NT2/D1 (cell line): ENCODE results near the gene CHRNG.

ENCODE experiments used
- DNase-seq: peaks from one replicate; pipeline ENCODE4 v3.0.0-alpha.2; 2011; ENCODE audit warnings: low read depth, low spot score
- H3K27me3 ChIP-seq: 2 replicates; pipeline ENCODE4 v1.6.0; 2011; ENCODE audit warnings: mild to moderate bottlenecking; ENCODE audit not compliant: insufficient read length, insufficient read depth
- H3K36me3 ChIP-seq: 2 replicates; pipeline ENCODE4 v1.6.1; 2011; ENCODE audit warnings: mild to moderate bottlenecking, low read length, mixed read lengths; ENCODE audit not compliant: insufficient read depth, insufficient read length
- H3K4me1 ChIP-seq: 2 replicates; pipeline ENCODE4 v1.5.1; 2011; ENCODE audit not compliant: insufficient read depth, insufficient read length
- H3K4me3 ChIP-seq: 2 replicates; pipeline ENCODE4 v1.5.1; 2011; ENCODE audit warnings: low read depth; ENCODE audit not compliant: insufficient read length
- H3K9ac ChIP-seq: 2 replicates; pipeline ENCODE4 v1.6.0; 2011; ENCODE audit warnings: low read depth; ENCODE audit not compliant: insufficient read length
- H3K9me3 ChIP-seq: 2 replicates; pipeline ENCODE4 v1.5.1; 2011; ENCODE audit warnings: mild to moderate bottlenecking, low read length; ENCODE audit not compliant: insufficient read depth
- SUZ12 ChIP-seq: IDR thresholded peaks from 2 replicates; pipeline ENCODE4 v1.6.1; 2011; ENCODE audit not compliant: insufficient read length, insufficient read depth; ENCODE audit errors: extremely low read depth
- YY1 ChIP-seq: IDR thresholded peaks from 2 replicates; pipeline ENCODE4 v1.6.1; 2011; ENCODE audit not compliant: insufficient read length, insufficient read depth
- ZNF274 ChIP-seq: IDR thresholded peaks from 2 replicates; pipeline ENCODE4 v1.6.1; 2011; ENCODE audit warnings: mild to moderate bottlenecking, low read depth, low read length

The CHRNG gene

DNA sequence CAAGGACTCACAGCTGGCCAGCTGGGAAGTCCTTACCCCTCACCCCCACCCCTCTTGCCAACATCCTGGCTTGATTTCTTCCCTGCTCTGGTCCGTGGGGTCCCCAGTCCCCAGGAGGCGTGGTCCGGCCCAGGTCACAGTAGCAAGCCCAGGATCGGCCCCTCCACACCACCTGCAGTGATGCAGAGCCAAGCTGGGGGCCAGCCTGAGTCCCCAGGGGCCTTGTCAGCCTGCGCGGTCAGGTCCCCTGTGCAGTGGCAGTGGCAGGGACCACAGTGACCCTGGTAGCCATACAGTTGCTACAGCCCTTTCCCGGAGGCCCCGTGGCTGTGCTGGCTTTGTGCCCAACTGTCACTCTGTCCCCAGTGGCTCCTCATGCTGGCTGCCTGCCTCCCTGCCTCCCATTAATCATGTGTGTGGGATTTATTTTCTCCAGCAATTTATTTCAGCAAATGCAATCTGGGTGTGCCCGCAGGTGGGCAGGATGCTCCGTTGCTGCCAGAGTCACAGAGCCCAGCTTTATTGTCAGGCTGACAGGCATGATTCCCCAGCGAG, 28.1 kb upstream of the CHRNG start:
- TF ChIP-seq SUZ12: no peak
- TF ChIP-seq YY1: no peak
- TF ChIP-seq ZNF274: no peak
- H3K9me3 ChIP-seq: no peaks in the 10 kb centered on the region
- H3K9ac ChIP-seq: no peak overlapping the region
- no peak for DNase-seq
- peaks cover 17% of the 10 kb centered on the region for H3K4me1 ChIP-seq
- no peak overlapping the region for H3K4me3 ChIP-seq
- no peaks in the 10 kb centered on the region for H3K36me3 ChIP-seq
- H3K27me3 ChIP-seq: peaks cover 12% of the 10 kb centered on the region

DNA sequence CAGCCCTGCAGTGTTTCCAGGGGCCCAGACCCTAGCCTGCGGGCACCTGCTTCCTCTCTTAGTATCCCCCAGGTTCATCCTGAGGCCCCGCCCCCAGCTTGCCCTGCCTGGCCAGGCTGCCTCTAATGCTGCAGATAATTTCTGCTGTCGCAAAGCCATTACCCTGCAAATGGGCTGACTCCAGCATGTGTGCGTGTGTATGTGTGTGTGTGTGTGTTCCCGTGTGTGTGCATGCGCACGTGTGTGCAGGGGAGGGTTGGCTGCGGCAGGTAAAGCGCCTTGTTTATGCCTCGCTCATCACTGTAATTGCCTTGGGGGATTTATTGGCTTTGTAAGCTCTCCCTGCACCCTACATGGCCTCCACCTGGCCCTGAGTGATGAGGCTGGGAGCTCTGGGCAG, 26.9 kb upstream of the CHRNG start:
- peaks cover 14% of the 10 kb centered on the region for H3K4me1 ChIP-seq
- no peaks in the 10 kb centered on the region for H3K36me3 ChIP-seq
- TF ChIP-seq YY1 (no peak), SUZ12 (no peak), ZNF274 (no peak)
- H3K4me3 ChIP-seq: no peak overlapping the region
- H3K27me3 ChIP-seq: peaks cover 3% of the 10 kb centered on the region
- peak overlapping the region; percentile 2 for H3K9ac ChIP-seq
- no peak for DNase-seq
- H3K9me3 ChIP-seq: no peaks in the 10 kb centered on the region

DNA sequence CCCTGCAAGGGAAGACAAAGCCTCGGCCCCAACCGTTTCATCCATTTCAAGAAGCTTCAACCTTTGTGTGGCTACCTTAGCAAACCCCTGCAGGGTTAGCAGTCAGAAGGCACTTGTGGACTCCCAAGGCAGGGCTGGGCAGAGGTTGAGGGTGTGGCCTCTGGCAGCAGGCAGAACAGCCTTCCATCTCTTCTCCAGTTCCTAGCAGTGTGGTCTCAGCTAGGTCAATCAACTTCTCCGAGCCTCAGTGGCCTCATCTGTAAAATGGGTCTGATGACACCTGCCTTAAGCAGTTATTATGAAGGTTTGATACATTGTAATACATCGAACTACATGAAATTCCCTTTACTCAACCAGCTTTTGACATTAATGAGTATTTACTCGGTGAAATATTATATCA, 26.1 kb upstream of the CHRNG start:
- Histone ChIP-seq H3K4me3 (no peak overlapping the region), H3K9ac (no peak overlapping the region), H3K4me1 (peaks cover 14% of the 10 kb centered on the region), H3K27me3 (peaks cover 6% of the 10 kb centered on the region), H3K9me3 (no peaks in the 10 kb centered on the region), H3K36me3 (no peaks in the 10 kb centered on the region)
- TF ChIP-seq YY1 (no peak), SUZ12 (no peak), ZNF274 (no peak)
- DNase-seq: no peak

DNA sequence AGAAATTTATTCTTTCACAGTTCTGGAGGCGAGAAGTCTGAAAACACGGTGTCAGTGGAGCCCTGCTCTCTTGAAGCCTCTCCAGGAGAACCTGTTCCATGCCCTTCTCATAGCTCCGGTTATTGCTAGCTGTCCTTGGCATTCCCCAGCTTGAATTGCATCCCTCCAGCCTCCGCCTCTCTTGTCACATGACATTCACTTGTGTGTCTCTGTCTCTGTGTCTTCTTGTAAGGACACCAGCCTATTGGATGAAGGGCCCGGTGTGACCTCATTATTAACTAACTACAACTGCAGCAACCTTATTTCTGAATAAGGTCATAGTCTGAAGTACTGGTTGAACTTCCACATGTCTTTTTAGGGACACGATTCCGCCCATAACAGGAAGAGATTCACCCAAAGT, 23.9 kb upstream of the CHRNG start:
- Histone ChIP-seq H3K9me3 (no peaks in the 10 kb centered on the region), H3K36me3 (no peaks in the 10 kb centered on the region), H3K9ac (no peak overlapping the region), H3K27me3 (peaks cover 9% of the 10 kb centered on the region), H3K4me1 (peaks cover 24% of the 10 kb centered on the region), H3K4me3 (no peak overlapping the region)
- no peak for TF ChIP-seq ZNF274
- TF ChIP-seq SUZ12: no peak
- TF ChIP-seq YY1: no peak
- DNase-seq: no peak

DNA sequence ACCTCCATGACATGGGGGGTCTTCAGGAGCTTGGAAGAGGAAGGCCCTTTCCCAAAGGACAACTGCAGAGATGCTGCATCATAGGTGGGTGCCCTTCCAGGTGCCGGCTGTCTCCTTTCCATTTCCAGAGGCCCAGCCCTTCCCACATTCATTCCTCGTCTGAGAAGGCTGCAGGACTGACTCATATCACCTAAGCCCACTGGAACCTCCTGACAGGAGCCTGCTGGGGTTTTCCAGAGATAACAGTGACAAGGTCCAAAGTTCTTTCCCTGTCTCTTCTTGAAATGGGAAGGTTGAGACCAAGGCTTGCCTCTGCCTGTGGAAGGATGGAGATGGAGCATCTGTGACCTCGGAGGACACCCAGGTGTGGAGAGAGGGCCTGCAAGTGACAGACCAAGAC, 22.9 kb upstream of the CHRNG start:
- TF ChIP-seq ZNF274 (no peak), SUZ12 (no peak), YY1 (no peak)
- Histone ChIP-seq H3K9ac (no peak overlapping the region), H3K27me3 (peaks cover 19% of the 10 kb centered on the region), H3K36me3 (no peaks in the 10 kb centered on the region), H3K4me1 (peaks cover 24% of the 10 kb centered on the region), H3K4me3 (no peak overlapping the region), H3K9me3 (no peaks in the 10 kb centered on the region)
- no peak for DNase-seq

DNA sequence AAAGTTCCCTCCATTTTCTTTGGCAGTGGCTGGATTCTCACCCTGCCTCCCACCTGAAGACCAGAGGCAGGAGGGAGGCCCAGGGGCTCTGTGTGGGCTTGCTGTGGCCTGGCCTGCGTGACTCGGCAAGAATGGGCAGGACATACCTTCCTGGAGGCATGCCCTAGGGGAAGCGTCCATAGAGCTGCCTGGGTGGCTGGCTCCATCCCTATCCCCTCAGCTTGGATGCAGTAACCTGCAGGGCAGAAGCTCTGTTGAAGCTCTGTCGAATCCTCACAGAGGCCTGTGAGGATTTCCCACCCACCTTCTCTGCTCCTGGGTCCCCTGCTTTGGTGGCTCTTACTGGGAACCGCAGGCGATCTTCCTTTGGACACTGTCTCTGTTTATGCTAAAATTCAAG, 20.6 kb upstream of the CHRNG start:
- H3K4me3 ChIP-seq: no peak overlapping the region
- no peak overlapping the region for H3K9ac ChIP-seq
- no peak for TF ChIP-seq SUZ12
- no peak for TF ChIP-seq YY1
- TF ChIP-seq ZNF274: no peak
- peaks cover 41% of the 10 kb centered on the region for H3K27me3 ChIP-seq
- no peak for DNase-seq
- peaks cover 21% of the 10 kb centered on the region for H3K4me1 ChIP-seq
- no peaks in the 10 kb centered on the region for H3K36me3 ChIP-seq
- no peaks in the 10 kb centered on the region for H3K9me3 ChIP-seq

DNA sequence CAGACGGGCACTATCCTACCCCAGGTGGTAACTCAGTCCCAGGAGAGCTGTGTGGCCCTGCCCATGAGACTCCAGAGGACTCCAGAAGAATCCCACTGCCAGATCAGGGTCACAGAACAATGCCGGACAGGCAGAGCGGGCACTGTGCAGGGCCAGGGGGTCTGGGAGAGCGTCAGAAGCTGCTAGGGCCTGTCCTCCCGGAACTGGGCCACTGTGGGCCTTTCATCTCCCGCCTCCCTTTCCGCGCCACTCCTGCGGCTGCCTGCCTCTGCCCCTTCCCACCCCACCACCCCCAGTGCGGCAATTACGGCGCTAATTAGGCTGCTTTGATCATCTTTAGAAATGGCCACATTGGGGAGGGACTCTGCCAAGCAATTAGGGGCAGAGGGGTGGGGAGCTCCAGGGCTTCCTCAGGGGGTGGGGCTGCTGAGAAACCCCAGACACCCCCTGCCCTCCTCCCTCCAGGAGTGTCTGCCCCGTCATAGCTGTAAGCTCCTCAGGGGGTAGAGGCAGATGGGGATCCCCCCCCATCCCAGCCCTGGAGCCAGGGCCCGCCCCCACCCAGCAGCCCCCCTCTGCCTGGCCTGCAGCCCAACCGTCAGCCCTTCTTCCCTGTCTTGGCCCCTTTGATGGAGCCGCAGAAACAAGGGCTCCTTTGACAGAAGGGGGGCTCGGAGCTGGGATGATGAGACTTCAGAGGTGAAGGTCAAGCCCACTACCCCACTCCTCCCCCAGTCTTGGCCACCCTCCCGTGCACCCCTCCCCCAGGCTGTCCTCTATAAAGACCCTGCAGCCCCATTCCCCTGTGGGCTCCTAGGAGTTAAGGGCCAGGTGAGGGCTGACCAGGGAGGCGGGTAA, 19.7 kb upstream of the CHRNG start, which contains the start of gene PRSS56:
TSS of gene PRSS56 (plus strand) at position 808 of the 858 bp plus-strand sequence. CDS start 211 bp downstream, outside the sequence.
- no peaks in the 10 kb centered on the region for H3K9me3 ChIP-seq
- peaks cover 51% of the 10 kb centered on the region for H3K27me3 ChIP-seq
- TF ChIP-seq SUZ12: no peak
- TF ChIP-seq YY1: no peak
- no peak for TF ChIP-seq ZNF274
- no peak for DNase-seq
- no peak within 1 kb of the TSS for H3K4me3 ChIP-seq
- peak within 1 kb of the TSS; percentile 18 for H3K9ac ChIP-seq
- H3K4me1 ChIP-seq: peaks cover 24% of the 10 kb centered on the region
- no peaks in the 10 kb centered on the region for H3K36me3 ChIP-seq
